T-helper 1 cell (primary cell): ENCODE data around the gene NRDC.

Experiments used
- DNase-seq, 5 donors: peaks; one replicate each; pipeline ENCODE4 v3.0.0-alpha.2; 2012 to 2020

NRDC gene

GRCh38 chr1:51755437-51755836, 123.1 kb downstream of the NRDC start:
- DNase-seq = no peak

- DNase-seq = no peak
Observed at GRCh38 chr1:51754666-51755065, 123.9 kb downstream of the NRDC start.

- no peak for DNase-seq
Observed at GRCh38 chr1:51753969-51754368, 124.6 kb downstream of the NRDC start.

- DNase-seq = no peak
Observed at GRCh38 chr1:51752073-51752948, 126.2 kb downstream of the NRDC start.

GRCh38 chr1:51750729-51751128, 127.8 kb downstream of the NRDC start:
- DNase-seq = no peak

DNA sequence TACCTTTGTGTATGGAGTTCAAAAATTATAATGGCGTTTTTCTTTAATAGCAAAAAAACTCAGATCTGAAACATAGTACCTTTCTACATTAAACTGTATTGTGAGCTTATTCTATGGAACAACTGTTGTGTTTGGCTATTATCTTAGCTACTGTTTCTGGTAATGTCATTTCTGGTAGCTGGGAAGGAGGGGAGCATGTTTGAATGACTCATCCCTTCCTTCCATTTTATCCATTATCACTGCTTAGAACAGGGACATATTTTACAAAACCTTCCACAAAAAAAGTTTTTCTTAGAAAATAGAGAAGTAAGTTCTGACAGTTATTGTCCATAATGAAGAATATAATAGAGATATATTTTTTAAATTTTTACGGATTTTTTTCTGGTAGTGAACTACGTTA, 128.3 kb downstream of the NRDC start:
- no peak for DNase-seq

GRCh38 chr1:51749151-51749550, 129.4 kb downstream of the NRDC start:
- no peak for DNase-seq

- DNase-seq = no peak
Observed at GRCh38 chr1:51745304-51745570, 133.3 kb downstream of the NRDC start.

GRCh38 chr1:51744506-51745303, 133.8 kb downstream of the NRDC start:
- DNase-seq = no peak

- no peak for DNase-seq
Observed at GRCh38 chr1:51741121-51741681, 137.3 kb downstream of the NRDC start.

DNA sequence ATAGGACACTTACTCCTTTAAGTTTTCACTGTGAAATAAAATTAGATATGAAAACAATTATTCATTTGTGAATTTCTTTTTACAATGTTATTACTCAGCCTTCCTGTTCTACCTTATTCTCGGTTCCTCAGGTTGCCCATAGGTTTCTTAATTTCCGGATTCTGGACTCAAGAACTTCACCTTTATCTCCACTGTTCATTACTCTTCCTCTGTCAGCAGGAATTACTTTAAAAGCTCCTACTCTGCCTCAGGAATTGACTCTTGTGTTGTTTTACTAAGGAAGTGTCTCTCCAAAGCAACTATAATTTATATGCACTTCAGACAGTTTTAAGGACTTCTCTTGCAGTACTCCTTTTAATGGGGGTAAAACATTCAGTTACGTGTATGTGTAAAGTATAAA, 137.9 kb downstream of the NRDC start:
- DNase-seq = no peak
